GM10266 (cell line): ENCODE results near the gene DPP6.

ENCODE experiments used
- DNase-seq: peaks from one replicate; pipeline ENCODE4 v3.0.0; 2012; ENCODE audit errors: extremely low spot score
- TF ChIP-seq, protein P1 (sequence below): IDR thresholded peaks from 2 replicates; pipeline ENCODE4 v1.5.1; 2012; ENCODE audit warnings: mild to moderate bottlenecking, low read depth; ENCODE audit not compliant: control insufficient read depth, insufficient read depth; ENCODE audit errors: missing control alignments

DPP6 gene

DNA sequence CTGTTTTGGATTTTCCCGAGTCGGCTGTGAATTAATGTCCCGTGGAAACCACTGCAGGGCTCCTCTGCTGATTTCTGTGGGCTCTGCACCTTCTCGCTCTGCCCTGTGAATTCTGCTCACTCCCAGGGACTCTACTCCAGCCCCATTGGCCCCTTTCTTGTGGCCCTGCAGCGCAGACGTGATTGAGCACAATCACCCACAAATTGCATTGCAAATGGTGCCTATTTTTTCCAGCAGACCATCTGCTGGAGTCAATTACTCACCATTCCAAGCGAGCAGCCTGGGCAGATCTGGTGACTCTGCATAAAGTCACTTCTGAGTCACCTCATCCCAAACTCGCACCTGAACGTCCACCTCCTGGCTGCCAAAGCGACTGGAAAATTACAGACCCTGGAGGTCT, 714.9 kb downstream of the DPP6 start:
- TF ChIP-seq, protein P1, sequence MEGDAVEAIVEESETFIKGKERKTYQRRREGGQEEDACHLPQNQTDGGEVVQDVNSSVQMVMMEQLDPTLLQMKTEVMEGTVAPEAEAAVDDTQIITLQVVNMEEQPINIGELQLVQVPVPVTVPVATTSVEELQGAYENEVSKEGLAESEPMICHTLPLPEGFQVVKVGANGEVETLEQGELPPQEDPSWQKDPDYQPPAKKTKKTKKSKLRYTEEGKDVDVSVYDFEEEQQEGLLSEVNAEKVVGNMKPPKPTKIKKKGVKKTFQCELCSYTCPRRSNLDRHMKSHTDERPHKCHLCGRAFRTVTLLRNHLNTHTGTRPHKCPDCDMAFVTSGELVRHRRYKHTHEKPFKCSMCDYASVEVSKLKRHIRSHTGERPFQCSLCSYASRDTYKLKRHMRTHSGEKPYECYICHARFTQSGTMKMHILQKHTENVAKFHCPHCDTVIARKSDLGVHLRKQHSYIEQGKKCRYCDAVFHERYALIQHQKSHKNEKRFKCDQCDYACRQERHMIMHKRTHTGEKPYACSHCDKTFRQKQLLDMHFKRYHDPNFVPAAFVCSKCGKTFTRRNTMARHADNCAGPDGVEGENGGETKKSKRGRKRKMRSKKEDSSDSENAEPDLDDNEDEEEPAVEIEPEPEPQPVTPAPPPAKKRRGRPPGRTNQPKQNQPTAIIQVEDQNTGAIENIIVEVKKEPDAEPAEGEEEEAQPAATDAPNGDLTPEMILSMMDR, result no peak
- no peak for DNase-seq

- no peak for DNase-seq
These were observed 715.7 kb downstream of the DPP6 start for GRCh38 chr7:154767821-154768415.

DNA sequence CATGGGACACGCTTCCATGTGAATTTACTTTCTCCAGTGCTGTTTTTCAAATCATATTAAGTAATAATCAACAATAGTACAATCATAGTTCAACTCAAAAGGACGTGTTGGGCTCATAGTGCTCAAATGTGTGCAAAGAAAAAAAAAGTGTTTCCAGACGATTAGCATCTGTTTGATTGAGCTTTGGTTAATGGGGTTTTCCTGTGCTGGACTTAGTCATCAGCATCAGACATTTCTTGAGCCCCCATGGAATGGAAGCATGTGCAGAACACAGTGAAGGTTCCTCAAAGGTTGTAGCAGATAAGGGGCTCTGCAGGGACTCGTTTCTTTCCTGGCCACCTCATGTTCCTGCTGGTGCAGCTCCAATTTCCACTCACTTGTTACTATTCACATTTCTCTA, 716.8 kb downstream of the DPP6 start:
- no peak for DNase-seq
- TF ChIP-seq, protein P1, result no peak

More at GRCh38 chr7:154767821-154768415, 715.7 kb downstream of the DPP6 start:
- TF ChIP-seq, protein P1, result no peak

DNA sequence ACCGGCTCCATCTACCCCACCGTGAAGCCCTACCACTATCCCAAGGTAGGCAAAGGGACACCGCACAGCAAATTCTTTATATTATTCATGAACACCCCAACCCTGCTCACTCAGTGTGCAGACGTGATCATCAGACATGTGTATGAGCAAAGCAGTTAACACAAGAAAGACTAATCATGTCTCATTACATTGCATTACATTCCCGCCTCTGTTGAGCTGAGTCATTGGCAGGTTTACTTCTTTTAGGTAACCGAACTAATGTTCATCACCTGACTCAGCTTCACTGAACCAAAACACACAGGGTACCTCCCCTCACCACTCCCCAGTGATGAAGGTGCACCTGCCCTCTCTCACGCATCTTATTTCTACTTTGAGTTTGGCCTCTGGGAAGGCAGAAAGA, 717.3 kb downstream of the DPP6 start:
- DNase-seq, result no peak
- TF ChIP-seq, protein P1, result no peak

GRCh38 chr7:154770361-154770760, 718.2 kb downstream of the DPP6 start:
- TF ChIP-seq, protein P1, result no peak
- no peak for DNase-seq

GRCh38 chr7:154770962-154771361, 718.8 kb downstream of the DPP6 start:
- TF ChIP-seq, protein P1, result no peak
- DNase-seq, result no peak

DNA sequence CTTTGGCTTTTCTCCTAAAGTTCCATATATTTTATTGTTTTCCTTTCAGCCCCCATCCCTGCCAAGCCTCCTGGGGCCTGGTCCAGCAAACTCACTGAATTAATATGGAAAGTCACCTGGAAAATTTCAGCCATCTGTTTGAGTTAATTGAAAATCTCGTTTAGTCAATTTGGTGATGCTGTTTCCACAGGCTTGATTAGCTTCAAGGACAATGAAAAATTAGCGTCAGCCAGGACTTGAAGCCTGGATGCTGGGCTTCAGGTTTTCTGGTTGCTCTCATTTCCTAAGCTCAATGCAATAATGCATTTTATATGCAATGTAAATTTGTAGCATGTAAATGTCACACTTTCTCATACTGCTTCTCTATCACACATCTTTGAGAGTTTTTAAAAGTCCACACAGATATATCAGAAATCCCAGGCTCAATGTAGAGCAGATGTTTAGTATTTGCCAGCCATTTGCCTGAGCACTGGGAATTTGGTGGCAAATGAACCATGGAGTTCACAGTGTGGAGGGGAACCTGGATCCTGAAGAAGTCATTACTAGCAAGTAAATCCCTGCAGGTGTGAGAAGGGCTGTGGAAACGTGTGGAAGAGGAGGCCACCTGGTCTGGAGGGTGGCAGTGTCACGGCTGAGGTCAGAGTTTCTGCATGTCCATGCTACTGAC, 722.2 kb downstream of the DPP6 start:
- DNase-seq, result no peak
- TF ChIP-seq, protein P1, result no peak
